GM18868 (cell line): ENCODE results near the gene ELL.
"Not testable (repeated sequence)": the region's sequence is repeated elsewhere in the genome, so short reads cannot be mapped to it uniquely, and the experiment has no call there.

ENCODE experiments used
- ATAC-seq: cut with Tn5 transposase; IDR thresholded peaks from one replicate; pipeline ENCODE4 v1.9.1; 2021; ENCODE audit warnings: mild to moderate bottlenecking, moderate library complexity; ENCODE audit not compliant: unreplicated experiment

Gene ELL

DNA sequence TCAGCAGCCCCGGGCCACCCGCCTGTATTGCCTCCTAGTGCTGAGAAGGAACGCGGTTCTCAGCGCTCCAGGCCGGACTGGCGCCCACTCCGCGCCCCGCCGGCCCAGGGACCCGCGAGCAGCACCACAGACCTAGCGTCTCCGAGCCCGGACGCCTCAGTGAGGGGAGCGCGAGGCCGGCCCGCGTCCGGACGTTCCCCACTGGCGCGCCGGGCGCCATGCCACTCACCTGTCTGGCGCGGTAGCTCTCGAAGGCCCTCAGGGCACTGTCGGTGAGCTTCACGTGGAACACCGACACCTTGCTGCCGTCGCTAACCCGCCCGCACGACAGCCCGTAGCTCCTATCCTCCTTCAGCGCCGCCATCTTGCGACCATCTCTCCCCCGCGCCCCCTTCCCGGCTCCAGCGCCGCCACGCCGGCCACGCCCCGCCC, at the start of gene ELL:
Gene ELL, minus strand, starts transcription at position 379 of the 432 bp plus-strand sequence. Its CDS starts 15 bp downstream, at position 364.
- no peak for ATAC-seq

GRCh38 chr19:18568367-18568766, 46.5 kb upstream of the ELL start:
- no peak for ATAC-seq

DNA sequence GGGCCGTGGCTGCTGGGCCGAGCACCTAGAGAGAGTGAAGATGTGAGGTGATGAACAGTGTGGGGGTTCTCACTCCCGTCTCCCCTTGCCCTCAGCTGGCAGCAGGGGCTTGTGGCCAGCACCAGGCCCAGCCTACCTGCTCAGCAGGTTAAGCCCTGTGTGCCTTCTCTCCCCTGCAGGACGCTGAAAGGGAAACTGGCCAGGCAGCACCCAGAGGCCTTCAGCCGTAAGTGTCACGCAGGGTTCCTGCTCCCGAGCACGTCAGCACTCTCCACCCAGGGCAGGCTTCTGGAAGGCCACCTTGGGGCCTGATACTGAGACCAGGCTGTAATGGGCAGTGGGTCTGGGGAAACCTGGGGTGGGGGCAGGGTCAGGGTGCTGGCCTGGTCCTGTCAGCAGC, 45.1 kb upstream of the ELL start:
- ATAC-seq: no peak

- ATAC-seq: no peak
These were observed 40.2 kb upstream of the ELL start for GRCh38 chr19:18562086-18562485.

GRCh38 chr19:18559685-18560084, 37.8 kb upstream of the ELL start:
- ATAC-seq: no peak

DNA sequence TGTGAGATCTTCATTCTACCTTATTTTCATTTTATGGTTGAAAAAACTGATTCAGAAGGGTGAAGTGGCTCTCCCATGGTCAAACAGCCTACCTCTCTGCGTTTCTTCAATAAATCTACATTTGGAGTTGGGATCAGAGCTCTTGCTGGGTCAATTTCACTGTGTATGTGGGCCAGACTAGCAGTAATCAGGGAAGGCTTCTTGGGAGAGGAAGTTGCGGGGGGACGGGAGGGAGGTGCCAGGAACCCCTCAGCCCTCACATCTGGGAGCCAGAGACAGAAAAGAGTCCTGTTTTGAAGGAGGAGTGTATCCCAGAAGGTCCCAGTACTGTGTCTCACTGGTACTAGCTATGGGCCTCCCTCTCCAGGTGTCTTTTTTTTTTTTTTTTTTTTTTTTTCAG, 36.7 kb upstream of the ELL start:
- no peak for ATAC-seq

DNA sequence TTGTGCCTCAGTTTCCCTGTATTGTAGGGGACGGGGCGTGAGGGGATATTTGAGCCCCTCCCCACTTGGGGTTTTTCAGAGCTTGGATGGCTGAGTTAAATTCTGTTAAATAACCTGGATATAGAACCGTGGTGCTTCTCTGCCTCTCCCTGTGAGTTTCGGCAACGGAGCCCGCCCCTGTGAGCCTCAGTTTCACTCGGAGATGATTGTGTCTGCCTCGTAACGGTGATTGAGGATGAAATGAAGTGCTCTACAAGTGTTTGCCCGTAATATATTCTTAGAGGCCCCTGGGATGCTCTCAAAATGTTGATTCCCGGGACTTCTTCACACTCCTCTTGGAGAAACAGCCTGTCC, 36.3 kb upstream of the ELL start:
- no peak for ATAC-seq

- peak; percentile 90 for ATAC-seq
These were observed 35.7 kb upstream of the ELL start, which contains the start of gene KXD1 for GRCh38 chr19:18557411-18558201. KXD1 (plus strand) TSS chr19:18557870; CDS start chr19:18562057, 4,187 bp downstream.

DNA sequence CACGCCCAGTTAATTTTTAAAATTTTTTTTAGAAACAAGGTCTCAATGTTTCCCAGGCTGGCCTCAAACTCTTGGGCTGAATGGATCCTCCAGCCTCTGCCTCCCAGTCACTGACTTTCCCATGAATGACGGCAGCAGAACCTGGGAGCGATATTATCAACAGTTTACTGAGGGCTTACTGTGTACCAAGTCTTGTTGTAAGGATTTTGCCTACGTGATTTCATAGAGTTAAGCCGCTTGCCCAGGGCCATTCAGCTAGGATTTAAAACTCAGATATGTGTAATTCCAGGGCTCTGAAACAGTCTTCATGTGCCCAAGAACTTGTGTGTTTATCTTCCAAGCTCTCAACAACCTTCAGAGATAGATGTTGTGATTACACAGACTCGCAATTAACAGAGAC, 29.8 kb upstream of the ELL start:
- no peak for ATAC-seq

DNA sequence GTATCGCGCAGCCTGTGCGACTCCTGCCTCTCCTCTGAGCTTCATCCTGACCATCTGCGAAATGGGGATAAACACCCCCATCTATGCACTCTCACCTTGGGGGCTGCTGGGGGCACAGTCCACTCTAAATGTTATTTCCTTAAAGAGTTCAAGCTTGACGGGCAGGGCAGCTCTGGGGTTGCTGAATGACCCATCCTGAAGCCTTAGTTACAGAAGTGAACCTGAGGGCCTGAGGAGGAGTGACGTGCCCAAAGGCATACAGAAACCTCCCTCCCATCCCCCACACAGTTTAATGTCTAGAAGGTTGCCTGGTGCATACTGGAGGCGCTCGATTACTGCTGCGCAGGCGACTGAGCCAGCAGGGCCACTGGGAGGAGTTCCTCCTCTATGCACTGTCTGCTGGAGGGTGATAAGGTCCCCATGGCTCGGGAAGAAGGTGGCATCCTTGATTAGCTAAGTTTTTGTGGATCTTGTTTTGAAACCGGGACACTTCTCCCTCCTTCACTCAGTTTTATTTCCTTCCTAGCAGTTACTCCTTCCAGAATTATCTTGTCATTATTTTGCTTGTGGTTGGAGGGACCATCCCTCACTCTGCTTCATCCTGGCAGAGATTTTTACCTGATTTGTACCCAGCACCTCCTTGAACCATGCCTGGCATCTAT, 22.1 kb upstream of the ELL start:
- peak; percentile 62 for ATAC-seq

DNA sequence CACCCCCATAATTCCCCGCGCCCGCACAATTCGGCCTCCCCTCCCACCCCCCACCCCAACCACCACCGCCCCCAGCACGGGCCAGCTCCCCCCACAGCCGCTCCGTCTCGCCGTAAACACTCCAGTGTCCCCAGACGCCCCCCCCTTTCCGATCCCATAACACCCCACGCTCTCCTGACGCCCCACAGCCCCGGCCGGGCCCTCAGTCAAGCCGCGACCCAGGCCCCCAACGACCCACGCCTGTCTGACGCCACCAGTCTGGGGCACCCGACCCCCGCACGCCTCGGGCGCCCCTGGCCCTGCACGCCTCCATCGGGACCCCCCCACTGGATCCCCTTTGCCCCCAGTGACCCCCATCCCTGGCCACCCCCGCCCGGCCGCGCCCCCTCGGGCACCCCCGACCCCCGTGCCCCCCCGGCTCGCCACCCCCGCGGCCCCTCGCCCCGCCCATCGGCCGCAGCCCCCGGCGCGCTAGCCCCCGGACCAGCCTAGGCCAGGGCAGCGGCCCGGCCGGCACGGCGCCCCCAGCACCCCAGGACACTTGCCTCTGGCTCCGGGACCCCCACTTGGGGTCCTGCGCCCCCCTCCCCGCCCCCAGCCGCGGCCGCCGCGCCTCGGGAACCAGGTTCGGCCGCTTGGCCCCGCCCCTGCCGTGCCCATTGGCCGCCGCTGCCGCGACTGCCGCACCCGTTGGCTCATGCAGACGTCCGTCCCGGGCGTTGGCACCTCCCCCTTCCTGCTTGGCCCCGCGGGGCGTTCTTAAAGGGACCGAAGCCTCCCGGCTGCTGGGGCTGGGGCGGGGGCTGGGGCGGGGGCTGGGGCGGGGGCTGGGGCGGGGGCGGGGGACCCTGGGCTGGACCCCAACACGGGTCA, 21.3 kb upstream of the ELL start, which contains the start of gene FKBP8:
Gene FKBP8, minus strand, starts transcription at position 633 of the 873 bp plus-strand sequence. CDS start 1,603 bp downstream, outside the sequence.
- peak; percentile 96 for ATAC-seq

DNA sequence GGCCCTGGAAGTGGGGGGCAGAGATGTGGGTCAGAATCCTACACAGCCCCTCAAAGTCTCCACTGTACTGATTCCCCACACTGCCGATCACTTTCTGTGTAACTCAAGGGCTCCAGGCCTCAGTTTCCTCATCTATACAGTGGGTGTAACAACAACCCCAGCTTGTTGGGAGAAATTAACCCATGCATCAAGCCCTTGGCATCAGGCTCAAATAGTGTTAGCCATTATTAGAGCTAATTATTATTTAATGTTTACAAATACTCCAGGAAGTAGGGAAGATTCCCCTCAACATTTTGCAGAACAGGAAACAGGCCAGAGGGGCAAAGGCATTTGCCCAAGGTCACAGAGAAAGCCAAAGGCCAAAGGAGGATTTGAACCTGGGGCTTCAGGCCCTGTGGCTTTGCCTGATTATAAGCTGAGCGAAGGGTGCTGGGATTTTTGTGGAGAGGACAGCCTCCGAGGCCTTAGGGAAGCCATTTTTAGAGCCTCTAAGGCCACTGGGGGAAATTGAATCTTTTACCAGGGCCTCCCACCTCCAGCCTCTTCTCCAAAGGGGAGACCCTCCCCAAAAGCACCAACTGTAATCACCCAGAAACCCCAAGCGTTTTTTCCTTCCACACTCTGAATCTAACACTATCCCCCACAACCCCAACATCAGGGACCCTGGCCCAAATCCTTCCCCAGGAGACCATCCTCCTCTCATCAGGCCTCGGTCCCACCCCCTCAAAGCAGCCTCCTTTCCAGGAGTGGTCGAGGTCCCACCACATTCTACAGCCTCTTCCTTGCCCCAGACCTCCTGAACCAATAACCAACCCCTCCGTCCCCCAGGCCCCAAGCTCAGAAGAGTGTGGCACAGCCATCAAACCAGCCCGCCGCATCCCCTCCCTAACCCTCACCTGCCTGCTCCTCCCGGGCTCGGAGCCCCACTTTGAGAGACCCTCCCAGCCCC, 20.4 kb upstream of the ELL start:
- no peak for ATAC-seq

DNA sequence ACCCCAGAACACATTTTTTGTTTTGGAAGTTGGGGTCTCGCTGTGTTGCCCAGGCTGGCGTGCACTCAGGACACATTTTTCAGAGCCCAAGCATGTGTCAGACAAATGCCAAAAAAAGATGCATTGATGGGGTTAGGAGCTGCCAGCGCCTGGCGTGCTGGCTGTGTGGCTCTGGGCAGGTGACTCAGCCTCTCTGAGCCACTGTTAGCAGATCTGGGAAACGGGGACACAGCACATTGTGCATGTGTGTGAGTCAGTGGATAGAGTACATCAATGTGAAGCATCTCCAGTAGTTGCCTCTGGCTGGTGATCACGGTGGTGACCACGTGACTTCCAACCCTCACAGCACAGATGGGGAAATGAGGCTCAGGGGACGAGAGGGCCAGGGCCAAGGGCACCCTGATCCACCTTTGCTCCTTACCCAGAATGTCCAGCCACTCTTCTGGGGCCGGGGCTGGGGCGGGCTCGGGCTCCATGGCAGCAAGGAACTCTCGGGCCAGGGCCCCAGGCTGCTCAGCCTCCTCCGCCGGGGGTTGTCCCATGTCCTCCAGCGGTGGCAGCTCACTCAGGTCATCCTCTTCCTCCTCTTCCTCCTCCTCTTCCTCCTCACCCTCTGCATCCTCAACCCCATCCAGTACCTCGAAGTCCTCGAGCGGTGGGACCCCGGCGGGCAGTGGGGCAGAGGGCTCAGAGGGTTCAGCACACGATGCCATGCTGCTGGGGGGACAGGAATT, 19.6 kb upstream of the ELL start:
- no peak for ATAC-seq

- ATAC-seq: not testable (repeated sequence)
These were observed 18.3 kb upstream of the ELL start for GRCh38 chr19:18540200-18540599.

- no peak for ATAC-seq
These were observed 17.5 kb upstream of the ELL start for GRCh38 chr19:18539372-18539771.

DNA sequence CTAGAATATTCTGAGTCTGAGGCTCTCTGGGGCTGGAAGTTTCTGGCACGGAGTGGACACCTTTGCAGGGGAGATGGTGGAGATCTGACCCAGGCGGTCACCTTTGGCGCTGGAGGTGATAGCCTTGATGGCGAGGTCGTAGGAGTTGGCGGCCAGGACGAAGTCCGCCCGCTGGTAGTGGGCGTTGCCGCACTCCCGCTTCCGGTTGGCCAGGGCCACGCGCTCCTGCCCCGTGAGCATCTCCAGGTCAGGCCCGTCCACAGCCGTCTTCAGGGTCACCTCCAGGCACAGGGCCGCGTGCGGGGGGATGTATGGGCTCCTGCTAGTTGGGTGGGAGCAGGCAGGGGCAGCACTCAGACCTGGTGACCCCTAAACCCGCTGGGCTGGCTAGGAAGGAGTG, 16.2 kb upstream of the ELL start:
- no peak for ATAC-seq

DNA sequence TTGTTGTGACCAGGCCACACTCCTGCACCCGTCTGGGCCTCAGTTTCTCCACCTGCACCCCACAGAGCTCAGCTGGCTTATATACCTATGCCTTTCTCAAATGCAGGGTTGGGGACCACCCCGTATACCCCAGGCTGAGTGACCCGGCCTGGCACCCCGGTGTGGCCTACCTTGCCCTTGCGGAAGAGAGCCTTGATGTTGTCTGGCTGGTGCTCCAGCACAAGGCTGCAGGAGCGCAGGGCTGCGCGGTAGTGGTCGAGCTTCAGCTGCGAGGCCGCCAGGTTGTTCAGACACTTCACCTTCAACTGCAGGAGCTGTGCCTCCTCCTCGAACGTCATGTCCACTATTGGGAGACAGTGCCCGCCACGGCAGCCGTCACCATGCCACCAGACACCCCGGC, 15.6 kb upstream of the ELL start:
- no peak for ATAC-seq

- ATAC-seq: no peak
These were observed 14.6 kb upstream of the ELL start for GRCh38 chr19:18536475-18536874.

GRCh38 chr19:18533058-18533457, 11.2 kb upstream of the ELL start:
- ATAC-seq: no peak
